OCI-LY7 (cell line): Measurements from ENCODE around the gene PADI4.

Experiments
- CTCF ChIP-seq: fragments of 200-600 bp; sonication (generic); conservative IDR thresholded peaks from 2 replicates; pipeline ENCODE4 v1.5.1; 2014; ENCODE audit warnings: mild to moderate bottlenecking, antibody characterized with exemption, low read length, moderate library complexity, mixed read lengths
- EZH2phosphoT487 ChIP-seq: fragments of 200-600 bp; sonication (generic); IDR thresholded peaks from 2 replicates; pipeline ENCODE4 v1.6.1; 2018; ENCODE audit warnings: low read depth, borderline replicate concordance, mild to moderate bottlenecking, mixed run types, antibody characterized with exemption, low read length, moderate library complexity, mixed read lengths

DNA sequence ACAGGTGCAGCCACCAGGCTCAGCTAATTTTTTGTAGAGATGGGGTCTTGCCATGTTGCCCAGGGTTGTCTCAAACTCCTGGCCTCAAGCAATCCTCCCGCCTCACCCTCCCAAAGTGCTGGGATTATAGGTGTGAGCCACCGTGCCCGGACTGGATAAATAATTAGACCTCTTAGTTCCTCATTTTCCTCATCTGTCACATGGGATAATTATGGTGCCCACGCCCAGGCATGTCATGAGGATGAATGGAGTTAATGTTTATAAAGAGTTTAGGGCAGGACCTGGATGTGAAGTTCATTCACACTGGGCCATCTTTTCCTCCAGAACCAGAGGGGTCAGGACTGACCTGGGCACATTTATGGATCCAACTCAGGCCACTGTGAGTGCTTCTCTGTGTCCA lies 35.4 kb upstream of the PADI4 start:
- no peak for TF ChIP-seq CTCF
- no peak for TF ChIP-seq EZH2phosphoT487
